ENCODE data around the gene DNAH5. TPM values are rescaled to one million over a fixed set of nuclear protein-coding genes. Genes with fewer than 3 reads are reported as not detected.

DNAH5 gene
- total and polyA plus RNA-seq, 2 donors (not counting 1 experiment from before 2014, with no cell fraction given): not detected

- Mint-ChIP-seq H3K4me3 (no peak overlapping the region), H3K27ac (no peak overlapping the region), H3K4me1 (no peaks in the 10 kb centered on the region), H3K9me3 (ENCODE audit: insufficient read depth) (no peaks in the 10 kb centered on the region), H3K27me3 (peaks cover 6% of the 10 kb centered on the region)
- DNase-seq: no peak
- Histone ChIP-seq H3K9ac (ENCODE audit: low read length) (no peak overlapping the region), H3K27ac (ENCODE audit: low read length in 2 of 2) (no peak overlapping the region), H3K79me2 (ENCODE audit: control insufficient read depth, insufficient read depth, low read length) (no peaks in the 10 kb centered on the region), H4K20me1 (ENCODE audit: control insufficient read depth, insufficient read depth, low read length, poor library complexity, severe bottlenecking) (no peaks in the 10 kb centered on the region), H3K4me3 (ENCODE audit: control extremely low read depth in 1 of 5, extremely low read depth in 1 of 5, insufficient read depth in 1 of 5, low read depth in 2 of 5, low read length in 4 of 5) (no peak overlapping the region), H3K4me1 (ENCODE audit: control insufficient read depth in 2 of 2, insufficient read depth in 2 of 2, low read length in 2 of 2) (no peaks in the 10 kb centered on the region), H3K4me2 (replicated peaks; ENCODE audit: low read depth, low read length, poor library complexity, severe bottlenecking) (no peak overlapping the region), H3K36me3 (replicated peaks in 1 of 2; ENCODE audit: control extremely low read depth in 1 of 2, control insufficient read depth in 1 of 2, extremely low read depth in 1 of 2, insufficient read depth in 2 of 2, low read length in 1 of 2) (no peaks in the 10 kb centered on the region), H3K9me3 (ENCODE audit: control extremely low read depth in 1 of 3, control insufficient read depth in 2 of 3, insufficient read depth in 1 of 3, low read length in 2 of 3) (peaks cover 0 to 3% (median 0%) of the 10 kb centered on the region in 3 donors), H2AFZ (ENCODE audit: insufficient read depth, low read depth, low read length, poor library complexity, severe bottlenecking) (no peak overlapping the region), H3K27me3 (replicated peaks in 1 of 4; ENCODE audit: control extremely low read depth in 1 of 4, control insufficient read depth in 3 of 4, insufficient read depth in 4 of 4, low read length in 3 of 4) (no peaks in the 10 kb centered on the region)
- CTCF ChIA-PET: no interaction called here
- TF ChIP-seq EZH2 (IDR thresholded peaks at IDR 0.05; ENCODE audit: borderline replicate concordance, insufficient read depth, low read depth, low read length, poor library complexity, severe bottlenecking): no peak
- TF ChIP-seq, protein P1, sequence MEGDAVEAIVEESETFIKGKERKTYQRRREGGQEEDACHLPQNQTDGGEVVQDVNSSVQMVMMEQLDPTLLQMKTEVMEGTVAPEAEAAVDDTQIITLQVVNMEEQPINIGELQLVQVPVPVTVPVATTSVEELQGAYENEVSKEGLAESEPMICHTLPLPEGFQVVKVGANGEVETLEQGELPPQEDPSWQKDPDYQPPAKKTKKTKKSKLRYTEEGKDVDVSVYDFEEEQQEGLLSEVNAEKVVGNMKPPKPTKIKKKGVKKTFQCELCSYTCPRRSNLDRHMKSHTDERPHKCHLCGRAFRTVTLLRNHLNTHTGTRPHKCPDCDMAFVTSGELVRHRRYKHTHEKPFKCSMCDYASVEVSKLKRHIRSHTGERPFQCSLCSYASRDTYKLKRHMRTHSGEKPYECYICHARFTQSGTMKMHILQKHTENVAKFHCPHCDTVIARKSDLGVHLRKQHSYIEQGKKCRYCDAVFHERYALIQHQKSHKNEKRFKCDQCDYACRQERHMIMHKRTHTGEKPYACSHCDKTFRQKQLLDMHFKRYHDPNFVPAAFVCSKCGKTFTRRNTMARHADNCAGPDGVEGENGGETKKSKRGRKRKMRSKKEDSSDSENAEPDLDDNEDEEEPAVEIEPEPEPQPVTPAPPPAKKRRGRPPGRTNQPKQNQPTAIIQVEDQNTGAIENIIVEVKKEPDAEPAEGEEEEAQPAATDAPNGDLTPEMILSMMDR (IDR thresholded peaks at IDR 0.05): no peak
- 97% methylated on average over 10 of the region's 15 CpGs for WGBS (ENCODE audit: insufficient coverage)
- no peak for ATAC-seq (ENCODE audit: low read depth)
- POLR2A ChIA-PET: no interaction called here
- intact Hi-C loops (cut with micrococcal nuclease): no loop called here
Observed at GRCh38 chr5:13919087-13919486, 25.4 kb downstream of the DNAH5 start.

DNA sequence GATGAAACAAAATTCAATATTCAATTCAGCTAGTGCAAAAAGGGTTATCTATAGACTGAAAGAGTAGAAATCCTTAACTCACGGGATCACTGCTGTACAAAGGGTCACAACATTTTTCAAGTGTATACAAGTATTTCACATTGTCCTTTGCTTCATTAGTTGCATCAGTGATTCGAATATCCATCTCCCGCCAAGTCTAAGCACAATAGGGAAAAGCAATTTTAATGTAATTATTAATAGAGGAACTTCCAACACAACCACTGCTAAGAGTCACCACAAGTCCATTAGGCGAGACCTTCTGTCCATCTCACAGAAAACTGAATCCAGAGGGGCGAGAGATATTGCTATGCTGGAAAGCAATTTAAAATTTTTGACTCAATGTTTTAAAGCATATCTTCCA, 27.4 kb downstream of the DNAH5 start:
- Histone ChIP-seq H3K4me1 (ENCODE audit: control insufficient read depth in 2 of 2, insufficient read depth in 2 of 2, low read length in 2 of 2) (no peaks in the 10 kb centered on the region), H2AFZ (ENCODE audit: insufficient read depth, low read depth, low read length, poor library complexity, severe bottlenecking) (no peak overlapping the region), H3K9ac (ENCODE audit: low read length) (no peak overlapping the region), H3K27me3 (replicated peaks in 1 of 4; ENCODE audit: control extremely low read depth in 1 of 4, control insufficient read depth in 3 of 4, insufficient read depth in 4 of 4, low read length in 3 of 4) (no peaks in the 10 kb centered on the region), H3K4me3 (ENCODE audit: control extremely low read depth in 1 of 5, extremely low read depth in 1 of 5, insufficient read depth in 1 of 5, low read depth in 2 of 5, low read length in 4 of 5) (no peak overlapping the region), H3K4me2 (replicated peaks; ENCODE audit: low read depth, low read length, poor library complexity, severe bottlenecking) (no peak overlapping the region), H3K36me3 (replicated peaks in 1 of 2; ENCODE audit: control extremely low read depth in 1 of 2, control insufficient read depth in 1 of 2, extremely low read depth in 1 of 2, insufficient read depth in 2 of 2, low read length in 1 of 2) (no peaks in the 10 kb centered on the region), H4K20me1 (ENCODE audit: control insufficient read depth, insufficient read depth, low read length, poor library complexity, severe bottlenecking) (no peaks in the 10 kb centered on the region), H3K27ac (ENCODE audit: low read length in 2 of 2) (no peak overlapping the region), H3K9me3 (ENCODE audit: control extremely low read depth in 1 of 3, control insufficient read depth in 2 of 3, insufficient read depth in 1 of 3, low read length in 2 of 3) (peaks cover 0 to 1% (median 0%) of the 10 kb centered on the region in 3 donors), H3K79me2 (ENCODE audit: control insufficient read depth, insufficient read depth, low read length) (no peaks in the 10 kb centered on the region)
- no peak overlapping the region for H3K27ac Mint-ChIP-seq
- no peak for ATAC-seq (ENCODE audit: low read depth)
- no peak for TF ChIP-seq EZH2 (IDR thresholded peaks at IDR 0.05; ENCODE audit: borderline replicate concordance, insufficient read depth, low read depth, low read length, poor library complexity, severe bottlenecking)
- TF ChIP-seq, protein P1 (IDR thresholded peaks at IDR 0.05): no peak
- POLR2A ChIA-PET: no interaction called here
- no peaks in the 10 kb centered on the region for H3K9me3 Mint-ChIP-seq (ENCODE audit: insufficient read depth)
- no peak overlapping the region for H3K4me3 Mint-ChIP-seq
- DNase-seq: no peak
- WGBS (ENCODE audit: insufficient coverage): 100% methylated on average over 1 of the region's 5 CpGs
- CTCF ChIA-PET: no interaction called here
- H3K4me1 Mint-ChIP-seq: no peaks in the 10 kb centered on the region
- intact Hi-C loops (cut with micrococcal nuclease): no loop called here
- H3K27me3 Mint-ChIP-seq: peaks cover 6% of the 10 kb centered on the region
